H1 (cell line): Measurements from ENCODE around the gene ERICH6. TPM values are rescaled to one million over a fixed set of nuclear protein-coding genes. Genes with fewer than 3 reads are reported as not detected.

Source experiments
- HDAC2 ChIP-seq, 2 experiments: fragments of 300-600 bp in 1 of 2; sonication (generic) in 1 of 2; IDR thresholded peaks; 2 replicates each; pipeline ENCODE4 v1.6.1; 2011 to 2012; ENCODE audit warnings: low read depth in 2 of 2, low read length in 2 of 2, mild to moderate bottlenecking in 2 of 2, moderate library complexity in 2 of 2, borderline replicate concordance in 1 of 2, inconsistent platforms in 1 of 2
- MAX ChIP-seq: IDR thresholded peaks from 2 replicates; pipeline ENCODE4 v1.6.1; 2012; ENCODE audit warnings: inconsistent platforms
- RBBP5 ChIP-seq: IDR thresholded peaks from 2 replicates; pipeline ENCODE4 v1.7.1; 2012; ENCODE audit warnings: low read depth, mild to moderate bottlenecking, inconsistent platforms, low read length, moderate library complexity, borderline replicate concordance
- RFX5 ChIP-seq: IDR thresholded peaks from 2 replicates; pipeline ENCODE4 v1.6.1; 2011; ENCODE audit warnings: low read depth, low read length, improper control_type of control experiment, borderline replicate concordance
- RXRA ChIP-seq: IDR thresholded peaks from 2 replicates; pipeline ENCODE4 v1.6.1; 2011; ENCODE audit warnings: low read depth, mild to moderate bottlenecking, low read length, moderate library complexity; ENCODE audit not compliant: insufficient read depth
- SUZ12 ChIP-seq: fragments of 200-600 bp; sonication (generic); IDR thresholded peaks from 2 replicates; pipeline ENCODE4 v1.6.1; 2012; ENCODE audit warnings: mild to moderate bottlenecking, inconsistent platforms, low read length, moderate library complexity, mixed read lengths
- polyA plus RNA-seq, 7 experiments: library from polyadenylated mRNA; depleted of rRNA in 3 of 7; stranded (reverse) in 5 of 7; unstranded in 2 of 7; fragments of >200 nt in 5 of 7; fragments of 200-250 nt in 2 of 7; gene quantifications; 1 replicate in 5 of 7; 2 replicates in 1 of 7; 4 replicates in 1 of 7; pipeline versions ENCODE4 v1.2.1 to v1.2.3, GENCODE V29; 2011 to 2013; ENCODE audit warnings: missing spikeins in 2 of 7, mixed read lengths in 2 of 7
- total RNA-seq: library from RNA; stranded (reverse); fragmentation: NEBNext Ultra II Directional; extraction: Animal tissue kit (Norgen Biotek cat#: 25700); gene quantifications from 2 replicates; pipeline ENCODE4 v1.2.1, GENCODE V29; 2021

The ERICH6 gene
- total and polyA plus RNA-seq, 2 of the 8 experiments (the other 6 are each of a cell fraction or from before 2014, with no cell fraction given) = not detected

DNA sequence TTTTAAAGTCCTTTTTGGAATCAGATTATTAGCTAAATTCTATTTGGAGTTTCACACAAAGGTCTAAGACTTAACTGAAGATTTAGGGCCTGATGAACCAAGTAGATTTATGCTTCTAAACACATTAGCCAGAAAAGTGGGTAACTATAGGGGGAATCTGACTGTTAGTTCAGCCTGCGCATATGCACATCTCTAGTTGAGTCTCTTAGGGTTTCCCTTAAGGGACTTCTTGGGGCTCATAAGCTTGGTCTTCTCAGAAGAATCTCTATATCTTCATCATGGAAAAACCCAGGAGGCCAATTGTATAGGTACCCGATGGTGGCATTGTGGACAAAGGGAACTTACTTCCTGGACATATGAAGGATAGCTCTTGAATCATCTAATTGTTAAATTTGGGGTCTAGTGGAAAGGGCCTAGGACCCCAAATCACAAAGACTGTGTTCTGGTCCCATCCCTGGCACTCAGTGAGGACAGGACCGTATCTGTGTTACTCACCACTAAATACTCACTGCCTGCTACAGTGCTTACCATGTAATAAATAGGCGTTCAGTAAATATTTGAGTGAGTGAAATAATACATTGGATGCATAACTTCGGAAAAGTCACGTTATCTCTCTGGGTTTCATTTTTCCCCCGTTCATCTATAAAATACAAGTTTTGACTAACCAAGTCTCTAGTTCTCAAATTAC is 83.6 kb downstream of the ERICH6 start (continued):
- no peak for TF ChIP-seq RXRA
- no peak for TF ChIP-seq RBBP5
- TF ChIP-seq RFX5 = no peak
- TF ChIP-seq HDAC2 (IDR thresholded peaks at IDR 0.05; ENCODE audit: borderline replicate concordance in 1 of 2, low read depth in 2 of 2, low read length in 2 of 2) = no peak
- no peak for TF ChIP-seq SUZ12
- no peak for TF ChIP-seq MAX
